Measurements from ENCODE around the gene KAZN.

DNA sequence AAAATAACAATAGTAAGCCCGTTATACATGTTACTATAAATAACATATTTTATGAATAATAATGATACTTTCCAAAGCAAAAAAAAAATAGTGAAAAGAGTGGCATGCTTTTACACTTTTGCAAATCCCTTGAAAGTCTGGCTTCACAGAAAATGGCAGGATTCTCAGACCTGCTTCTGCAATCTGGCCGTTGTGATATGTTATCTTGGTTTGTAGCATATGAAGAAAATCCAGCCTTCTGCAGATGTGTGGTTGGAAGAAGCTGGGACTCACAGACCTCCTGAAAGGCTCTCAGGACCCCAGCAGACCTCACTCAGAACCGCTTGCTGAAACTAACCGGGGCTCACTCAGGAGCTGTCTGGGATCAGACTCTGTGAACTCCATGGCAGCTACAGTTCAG, 299.1 kb downstream of the KAZN start:
- no peak for TF ChIP-seq CTCF (IDR thresholded peaks at IDR 0.05)
- TF ChIP-seq POLR2AphosphoS5 (IDR thresholded peaks at IDR 0.05; ENCODE audit: low read depth, low read length) = no peak
- TF ChIP-seq YY1 (IDR thresholded peaks at IDR 0.05; ENCODE audit: low read depth) = no peak
- TF ChIP-seq RFX5 (IDR thresholded peaks at IDR 0.05; ENCODE audit: low read length) = no peak
- TF ChIP-seq, protein P1, sequence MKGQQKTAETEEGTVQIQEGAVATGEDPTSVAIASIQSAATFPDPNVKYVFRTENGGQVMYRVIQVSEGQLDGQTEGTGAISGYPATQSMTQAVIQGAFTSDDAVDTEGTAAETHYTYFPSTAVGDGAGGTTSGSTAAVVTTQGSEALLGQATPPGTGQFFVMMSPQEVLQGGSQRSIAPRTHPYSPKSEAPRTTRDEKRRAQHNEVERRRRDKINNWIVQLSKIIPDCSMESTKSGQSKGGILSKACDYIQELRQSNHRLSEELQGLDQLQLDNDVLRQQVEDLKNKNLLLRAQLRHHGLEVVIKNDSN (IDR thresholded peaks at IDR 0.05; ENCODE audit: borderline replicate concordance, low read depth) = no peak
- TF ChIP-seq EP300 (IDR thresholded peaks at IDR 0.05; ENCODE audit: borderline replicate concordance in 1 of 2, low read depth in 1 of 2, low read length in 1 of 2) = no peak
- TF ChIP-seq GATA2 (CRISPR knock-in tag; IDR thresholded peaks at IDR 0.05) = no peak
- TF ChIP-seq, protein P2, sequence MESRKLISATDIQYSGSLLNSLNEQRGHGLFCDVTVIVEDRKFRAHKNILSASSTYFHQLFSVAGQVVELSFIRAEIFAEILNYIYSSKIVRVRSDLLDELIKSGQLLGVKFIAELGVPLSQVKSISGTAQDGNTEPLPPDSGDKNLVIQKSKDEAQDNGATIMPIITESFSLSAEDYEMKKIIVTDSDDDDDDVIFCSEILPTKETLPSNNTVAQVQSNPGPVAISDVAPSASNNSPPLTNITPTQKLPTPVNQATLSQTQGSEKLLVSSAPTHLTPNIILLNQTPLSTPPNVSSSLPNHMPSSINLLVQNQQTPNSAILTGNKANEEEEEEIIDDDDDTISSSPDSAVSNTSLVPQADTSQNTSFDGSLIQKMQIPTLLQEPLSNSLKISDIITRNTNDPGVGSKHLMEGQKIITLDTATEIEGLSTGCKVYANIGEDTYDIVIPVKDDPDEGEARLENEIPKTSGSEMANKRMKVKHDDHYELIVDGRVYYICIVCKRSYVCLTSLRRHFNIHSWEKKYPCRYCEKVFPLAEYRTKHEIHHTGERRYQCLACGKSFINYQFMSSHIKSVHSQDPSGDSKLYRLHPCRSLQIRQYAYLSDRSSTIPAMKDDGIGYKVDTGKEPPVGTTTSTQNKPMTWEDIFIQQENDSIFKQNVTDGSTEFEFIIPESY (IDR thresholded peaks at IDR 0.05; ENCODE audit: borderline replicate concordance, low read depth) = no peak
- TF ChIP-seq RCOR1 (IDR thresholded peaks at IDR 0.05; ENCODE audit: low read length) = no peak
- no peak for TF ChIP-seq TCF12 (IDR thresholded peaks at IDR 0.05)
- no peak for TF ChIP-seq REST (IDR thresholded peaks at IDR 0.05; ENCODE audit: low read depth, low read length)
- no peak for TF ChIP-seq NFIC (IDR thresholded peaks at IDR 0.05; ENCODE audit: borderline replicate concordance)
- no peak for TF ChIP-seq GABPA (IDR thresholded peaks at IDR 0.05; ENCODE audit: low read depth)
